ENCODE measurements around the gene RPS10.

The RPS10 gene

GRCh38 chr6:34460796-34461507 is 35.1 kb upstream of the RPS10 start:
- DNase-seq (ENCODE audit: insufficient read length, low spot score) (peak; percentile 45), FAIRE-seq (no peak)
- no peak for TF ChIP-seq POLR2A (IDR thresholded peaks at IDR 0.05; ENCODE audit: low read depth, low read length)

DNA sequence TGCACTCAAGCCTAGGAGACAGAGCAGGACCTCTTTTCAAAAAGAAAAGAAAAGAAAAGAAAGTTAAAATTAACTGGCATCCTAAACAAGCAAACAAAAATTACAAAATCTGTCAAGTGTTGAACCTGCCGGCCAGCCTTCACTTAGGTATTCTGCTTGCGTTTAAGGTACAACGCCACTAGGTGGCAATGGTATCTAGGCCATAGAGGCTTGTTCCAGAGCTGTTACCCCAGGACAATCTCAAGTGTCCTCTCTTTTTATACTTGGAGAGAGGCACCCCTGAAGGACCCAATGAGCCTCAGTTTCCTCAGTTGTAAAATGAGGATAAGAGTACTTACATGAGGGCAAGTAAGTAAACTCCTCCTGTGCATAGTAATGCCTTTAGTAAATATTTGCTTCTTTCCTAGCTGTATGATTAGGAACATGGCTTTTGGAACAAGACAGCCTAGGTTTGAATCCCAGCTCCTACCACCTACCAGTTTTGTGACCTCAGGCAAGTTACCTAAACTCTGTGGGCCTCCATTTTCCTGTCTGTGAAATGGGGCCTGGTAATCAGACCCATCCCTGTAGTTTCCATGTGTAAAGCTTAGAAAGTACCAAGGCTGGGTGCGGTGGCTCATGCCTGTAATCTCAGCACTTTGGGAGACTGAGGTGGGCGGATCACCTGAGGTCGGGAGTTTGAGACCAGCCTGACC is 34.2 kb upstream of the RPS10 start:
- no peak for FAIRE-seq
- peak; percentile 60 for DNase-seq (ENCODE audit: insufficient read length, low spot score)
- no peak for TF ChIP-seq POLR2A (IDR thresholded peaks at IDR 0.05; ENCODE audit: low read depth, low read length)

GRCh38 chr6:34457742-34458735 is 32.2 kb upstream of the RPS10 start:
- DNase-seq (ENCODE audit: insufficient read length, low spot score) = no peak
- FAIRE-seq = no peak

DNA sequence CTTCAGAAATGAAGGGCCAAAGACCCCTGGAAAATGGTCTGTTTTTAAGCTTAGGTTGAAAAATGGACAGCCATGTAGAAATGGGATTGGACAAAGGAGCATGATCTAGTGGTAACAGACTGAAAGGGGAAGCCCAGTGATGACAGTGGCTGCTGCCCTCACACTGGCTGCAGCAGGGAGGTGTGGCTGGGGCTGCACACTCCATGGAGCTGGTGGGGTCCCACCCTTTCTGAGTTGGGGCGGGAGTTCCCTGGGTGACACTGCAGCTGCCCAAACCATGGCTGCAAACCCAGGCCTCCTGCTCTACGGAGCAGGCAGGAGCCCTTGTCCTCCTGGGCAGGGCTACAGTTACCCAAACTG is 31.5 kb upstream of the RPS10 start:
- no peak for TF ChIP-seq POLR2A (IDR thresholded peaks at IDR 0.05; ENCODE audit: low read depth, low read length)
- DNase-seq (ENCODE audit: insufficient read length, low spot score) (no peak), FAIRE-seq (no peak)

More at GRCh38 chr6:34457742-34458735, 32.2 kb upstream of the RPS10 start:
- no peak for TF ChIP-seq POLR2A (IDR thresholded peaks at IDR 0.05; ENCODE audit: low read depth, low read length)

GRCh38 chr6:34455831-34456230 is 30.0 kb upstream of the RPS10 start:
- no peak for DNase-seq (ENCODE audit: insufficient read length, low spot score)
- FAIRE-seq = no peak
- no peak for TF ChIP-seq POLR2A (IDR thresholded peaks at IDR 0.05; ENCODE audit: low read depth, low read length)

GRCh38 chr6:34451192-34451591 is 25.3 kb upstream of the RPS10 start:
- no peak for TF ChIP-seq POLR2A (IDR thresholded peaks at IDR 0.05; ENCODE audit: low read depth, low read length)
- FAIRE-seq = no peak
- DNase-seq (ENCODE audit: insufficient read length, low spot score) = no peak

DNA sequence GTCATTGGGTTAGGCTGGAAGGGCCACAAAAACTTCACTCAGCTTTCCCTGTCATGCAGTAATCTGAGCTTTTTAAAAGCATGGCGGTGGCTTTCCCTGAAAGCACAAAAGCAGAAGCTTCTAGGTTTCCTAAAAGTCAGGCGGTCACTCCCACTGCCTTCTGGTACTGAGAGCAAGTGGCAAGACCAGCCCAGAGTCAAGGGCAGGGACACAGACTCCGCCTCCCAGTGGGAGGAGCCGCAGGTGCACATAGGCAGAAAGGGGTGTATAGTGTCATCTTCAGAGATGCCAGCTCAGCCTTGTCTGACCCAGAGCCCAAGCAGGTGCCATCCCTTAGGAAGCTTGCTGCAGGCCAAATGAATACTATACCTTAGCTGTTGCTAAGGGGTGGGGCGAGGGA is 22.0 kb upstream of the RPS10 start:
- no peak for TF ChIP-seq POLR2A (IDR thresholded peaks at IDR 0.05; ENCODE audit: low read depth, low read length)
- FAIRE-seq = no peak
- no peak for DNase-seq (ENCODE audit: insufficient read length, low spot score)

DNA sequence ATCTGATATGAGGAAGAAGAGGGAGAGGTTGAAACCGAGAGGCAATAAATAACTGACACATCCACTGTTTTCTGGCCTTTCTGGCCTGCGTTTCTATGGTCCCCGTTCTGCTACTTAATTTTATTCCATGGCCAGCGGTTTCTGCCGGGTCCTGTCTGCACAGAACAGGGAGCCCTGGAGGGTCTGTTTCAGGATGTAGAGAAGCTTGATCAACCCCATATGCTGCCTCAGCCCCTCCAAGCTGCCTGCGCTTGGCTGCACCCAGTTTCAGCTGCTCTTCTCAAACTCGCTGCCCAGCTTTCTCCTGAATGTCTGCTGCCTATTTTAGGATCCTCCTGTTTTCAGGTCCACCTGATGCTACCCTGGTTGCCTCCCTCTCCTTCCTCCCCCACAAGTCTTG is 21.5 kb upstream of the RPS10 start:
- TF ChIP-seq POLR2A (IDR thresholded peaks at IDR 0.05; ENCODE audit: low read depth, low read length) = no peak
- DNase-seq (ENCODE audit: insufficient read length, low spot score) (no peak), FAIRE-seq (no peak)

GRCh38 chr6:34445313-34445860 is 19.5 kb upstream of the RPS10 start:
- DNase-seq (ENCODE audit: insufficient read length, low spot score) (no peak), FAIRE-seq (no peak)
- no peak for TF ChIP-seq POLR2A (IDR thresholded peaks at IDR 0.05; ENCODE audit: low read depth, low read length)

DNA sequence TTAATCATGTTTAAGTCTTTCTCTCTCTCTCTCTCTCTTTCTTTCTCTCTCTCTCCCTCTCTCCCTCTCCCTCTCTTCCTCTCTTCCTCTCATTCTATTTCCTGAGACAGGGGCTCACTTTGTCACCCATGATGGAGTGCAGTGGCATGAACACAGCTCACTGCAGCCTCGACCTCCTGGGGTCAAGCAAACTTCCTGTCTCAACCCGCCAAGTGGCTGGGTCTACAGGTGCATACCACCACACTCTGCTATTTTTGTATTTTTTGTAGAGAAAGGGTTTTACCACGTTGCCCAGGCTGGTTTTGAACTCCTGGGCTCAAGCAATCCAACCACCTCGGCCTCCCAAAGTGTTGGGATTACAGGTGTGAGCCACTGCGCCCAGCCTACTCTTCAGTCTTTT is 15.7 kb upstream of the RPS10 start:
- TF ChIP-seq POLR2A (IDR thresholded peaks at IDR 0.05; ENCODE audit: low read depth, low read length) = no peak
- FAIRE-seq (no peak), DNase-seq (ENCODE audit: insufficient read length, low spot score) (no peak)

DNA sequence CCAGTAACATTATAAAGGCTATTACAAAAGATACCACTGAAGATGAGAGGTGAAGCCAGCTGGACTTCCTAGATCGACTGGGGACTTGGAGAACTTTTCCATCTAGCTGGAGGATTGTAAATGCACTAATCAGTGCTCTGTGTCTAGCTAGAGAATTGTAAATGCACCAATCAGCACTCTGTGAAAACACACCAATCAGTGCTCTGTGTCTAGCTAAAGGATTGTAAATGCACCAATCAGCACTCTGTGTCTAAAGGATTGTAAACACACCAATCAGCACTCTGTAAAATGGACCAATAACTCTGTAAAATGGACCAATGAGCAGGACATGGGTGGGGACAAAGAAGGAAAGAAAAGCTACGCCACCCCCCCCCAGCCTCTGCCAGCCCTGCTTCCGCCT is 13.6 kb upstream of the RPS10 start:
- TF ChIP-seq POLR2A (IDR thresholded peaks at IDR 0.05; ENCODE audit: low read depth, low read length) = no peak
- no peak for DNase-seq (ENCODE audit: insufficient read length, low spot score)
- FAIRE-seq = no peak

DNA sequence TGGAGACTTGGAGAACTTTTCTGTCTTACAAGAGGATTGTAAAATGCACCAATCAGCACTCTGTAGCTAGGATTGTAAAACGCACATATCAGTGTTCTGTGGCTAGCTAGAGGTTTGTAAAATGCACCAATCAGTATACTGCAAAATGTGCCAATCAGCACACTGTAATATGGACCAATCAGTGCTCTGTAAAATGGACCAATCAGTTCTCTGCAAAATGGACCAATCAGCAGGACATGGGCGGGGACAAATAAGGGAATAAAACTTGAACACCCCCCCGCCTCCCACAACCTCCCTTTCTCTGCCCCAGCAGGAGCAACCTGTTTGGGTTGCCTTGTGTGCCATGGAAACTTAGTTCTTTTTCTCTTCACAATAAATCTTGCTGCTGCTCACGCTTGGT is 12.8 kb upstream of the RPS10 start:
- no peak for FAIRE-seq
- no peak for DNase-seq (ENCODE audit: insufficient read length, low spot score)
- no peak for TF ChIP-seq POLR2A (IDR thresholded peaks at IDR 0.05; ENCODE audit: low read depth, low read length)

DNA sequence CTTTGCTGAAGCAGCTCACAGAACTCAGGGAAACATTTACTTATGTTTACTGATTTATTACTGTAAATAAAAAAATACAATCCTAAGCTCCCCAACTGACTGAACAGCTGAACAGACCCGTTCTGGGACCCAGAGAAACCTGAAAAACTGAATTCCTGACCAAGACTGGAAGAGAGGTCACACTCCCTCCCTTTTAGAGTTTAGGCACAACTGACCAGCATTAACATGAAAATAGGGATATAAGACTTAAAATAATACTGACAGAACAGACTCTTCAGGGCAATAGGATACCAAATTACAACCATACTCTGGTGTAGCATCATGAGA is 11.7 kb upstream of the RPS10 start:
- DNase-seq (ENCODE audit: insufficient read length, low spot score) (no peak), FAIRE-seq (no peak)
- TF ChIP-seq POLR2A (IDR thresholded peaks at IDR 0.05; ENCODE audit: low read depth, low read length) = no peak

Data from H54 (cell line).